Stimulated activated CD8-positive, alpha-beta memory T cell treated with anti-CD3 and anti-CD28 coated beads, Interleukin-7, amount 100 ng/mL, for 1 hour (primary cell): Measurements from ENCODE around the gene DGCR8.
"Not testable (repeated sequence)": the region's sequence is repeated elsewhere in the genome, so short reads cannot be mapped to it uniquely, and the experiment has no call there.

ENCODE experiments used
- DNase-seq, 2 donors: peaks; one replicate each; pipeline ENCODE4 v3.0.0-alpha.2; 2020; ENCODE audit warnings: low read depth in 2 of 2

DGCR8 gene

DNA sequence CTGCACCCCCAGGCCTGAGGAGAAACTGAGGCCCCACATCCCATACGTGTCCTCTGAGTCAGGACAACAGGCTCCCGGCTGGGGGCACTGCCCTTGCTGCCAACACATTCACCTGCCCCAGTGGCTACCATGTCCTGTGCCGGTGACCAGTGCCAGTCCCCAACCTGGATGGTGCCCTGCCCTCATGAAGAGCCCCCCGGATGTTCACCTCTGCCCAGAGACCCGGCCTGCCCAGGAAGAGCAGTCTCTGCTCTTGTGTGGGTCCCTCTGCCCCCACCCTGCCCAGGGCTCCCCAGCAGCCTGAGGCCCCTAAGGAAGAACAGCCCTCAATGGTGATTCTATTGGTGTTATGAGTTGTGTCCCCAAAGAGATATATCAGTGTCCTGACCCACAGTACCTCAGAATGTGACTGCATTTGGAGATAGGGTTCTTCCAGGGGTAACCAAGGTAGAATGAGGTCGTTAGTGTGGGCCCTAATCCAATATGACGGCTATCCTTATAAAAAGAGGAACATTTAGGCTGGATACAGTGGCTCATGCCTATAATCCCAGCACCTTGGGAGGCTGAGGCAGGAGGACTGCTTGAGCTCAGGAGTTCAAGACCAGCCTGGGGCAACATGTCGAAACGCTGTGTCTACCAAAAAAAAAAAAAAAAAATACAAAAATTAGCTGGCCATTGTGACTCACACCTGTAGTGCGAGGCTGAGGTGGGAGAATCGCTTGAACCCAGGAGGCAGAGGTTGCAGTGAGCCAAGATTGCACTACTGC lies 13.2 kb upstream of the DGCR8 start:
- DNase-seq = no peak

DNA sequence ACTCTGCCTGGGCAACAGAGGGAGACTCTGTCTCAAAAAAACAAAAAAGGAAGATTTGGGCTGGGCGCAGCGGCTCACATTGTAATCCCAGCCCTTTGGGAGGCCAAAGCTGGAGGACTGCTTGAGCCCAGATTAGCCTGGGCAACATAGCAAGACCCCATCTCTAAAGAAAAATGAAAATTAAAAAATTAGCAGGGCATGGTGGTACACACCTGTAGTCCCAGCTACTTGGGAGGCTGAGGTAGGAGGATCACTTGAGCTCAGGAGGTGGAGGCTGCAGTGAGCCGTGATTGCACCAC lies 12.7 kb upstream of the DGCR8 start:
- DNase-seq = not testable (repeated sequence)

DNA sequence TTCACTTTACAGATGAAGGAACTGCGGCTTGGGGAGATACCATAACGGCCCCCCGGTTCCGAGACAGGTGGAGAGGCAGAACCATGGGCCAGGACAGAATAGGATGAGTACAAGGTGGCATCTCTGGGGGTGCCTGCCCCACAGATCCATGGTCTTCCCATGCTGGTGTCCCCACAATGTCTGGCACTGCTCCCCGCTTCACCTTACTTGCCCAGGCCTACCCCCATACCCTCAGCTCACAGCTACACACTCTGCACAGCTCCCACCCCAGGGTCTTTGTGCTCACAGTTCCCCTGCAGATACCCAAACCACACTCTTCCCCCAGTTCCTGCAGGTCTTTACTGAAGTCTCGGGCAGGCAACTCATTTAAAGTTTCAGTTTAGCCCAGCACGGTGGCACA lies 11.4 kb upstream of the DGCR8 start:
- DNase-seq = no peak

DNA sequence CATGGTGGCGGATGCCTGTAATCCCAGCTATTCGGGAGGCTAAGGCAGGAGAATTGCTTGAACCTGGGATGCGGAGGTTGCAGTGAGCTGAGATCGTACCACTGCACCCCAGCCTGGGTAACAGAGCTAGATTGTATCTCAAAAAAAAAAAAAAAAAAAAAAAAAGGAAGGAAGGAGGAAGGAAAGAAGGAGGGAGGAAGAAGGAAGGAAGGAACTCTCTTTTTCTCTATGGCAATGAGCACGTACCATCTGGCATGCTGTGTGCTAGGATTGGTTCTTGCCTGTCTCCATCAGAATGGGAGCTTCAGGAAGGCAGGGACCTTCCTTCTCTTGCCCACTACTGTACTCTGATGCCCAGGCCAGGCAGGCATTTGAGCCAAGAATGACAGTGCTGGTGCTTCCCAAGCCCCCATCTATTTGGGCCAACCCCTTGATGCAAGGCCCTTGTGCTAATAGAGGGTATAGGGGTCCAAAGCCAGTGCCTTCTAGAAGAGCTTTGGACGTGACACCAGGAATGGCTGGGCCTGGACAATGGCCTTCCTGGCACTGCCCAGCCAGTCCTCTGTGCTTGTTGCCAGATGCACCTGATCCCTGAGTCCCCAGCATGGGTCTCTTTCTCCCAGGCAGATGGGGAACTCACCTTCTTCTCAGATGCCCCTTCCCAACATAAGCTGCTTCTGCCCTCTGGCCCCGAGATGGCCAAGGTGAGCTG lies 10.6 kb upstream of the DGCR8 start:
- no peak for DNase-seq

DNA sequence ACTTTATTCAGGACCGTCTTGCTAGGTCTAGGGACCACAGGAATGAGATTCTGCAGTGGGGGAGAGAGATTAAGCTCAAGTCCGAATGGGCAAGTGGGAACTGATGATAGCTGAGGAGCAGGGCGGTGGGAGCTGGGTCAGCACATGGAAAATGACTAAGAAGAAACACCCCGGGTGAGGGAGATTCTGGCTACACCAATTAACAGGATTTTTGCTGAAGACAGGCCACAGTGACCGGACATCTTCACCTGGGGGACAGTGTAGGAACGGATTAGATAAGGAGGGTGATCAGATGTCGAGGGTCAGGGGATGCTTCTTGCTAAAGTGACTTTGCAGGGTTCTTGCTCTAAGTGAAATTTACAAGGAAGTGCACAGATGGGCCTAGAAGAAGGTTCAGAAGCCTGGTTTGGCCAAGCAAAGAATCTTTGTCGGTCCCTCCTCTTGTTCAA lies 8.5 kb upstream of the DGCR8 start:
- DNase-seq = no peak

DNA sequence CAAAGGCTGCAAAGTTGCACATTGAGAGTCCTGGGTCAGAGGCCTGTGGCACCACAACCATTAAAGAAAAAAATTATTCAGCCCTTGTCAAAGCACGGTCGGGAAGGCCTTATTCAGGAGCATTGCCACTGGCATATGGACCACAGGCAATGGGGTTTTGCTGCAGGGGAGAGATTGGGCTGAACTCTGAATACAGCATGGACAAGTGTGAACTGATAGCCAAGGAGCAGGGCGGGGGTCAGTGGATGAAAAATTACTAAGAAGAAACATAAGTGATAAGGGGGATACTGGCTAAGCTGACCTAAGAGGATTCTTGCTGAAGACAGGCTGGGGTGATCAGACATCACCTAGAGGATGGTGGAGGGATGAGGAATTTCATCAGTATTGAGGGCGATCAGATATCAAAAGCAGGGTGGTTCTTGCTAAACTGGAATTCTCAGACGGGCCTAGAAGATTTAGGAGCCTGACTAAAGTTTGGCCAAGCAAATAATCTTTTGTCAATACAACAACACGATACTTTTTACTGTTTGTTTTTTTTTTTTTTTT lies 3.3 kb upstream of the DGCR8 start:
- DNase-seq = no peak

DNA sequence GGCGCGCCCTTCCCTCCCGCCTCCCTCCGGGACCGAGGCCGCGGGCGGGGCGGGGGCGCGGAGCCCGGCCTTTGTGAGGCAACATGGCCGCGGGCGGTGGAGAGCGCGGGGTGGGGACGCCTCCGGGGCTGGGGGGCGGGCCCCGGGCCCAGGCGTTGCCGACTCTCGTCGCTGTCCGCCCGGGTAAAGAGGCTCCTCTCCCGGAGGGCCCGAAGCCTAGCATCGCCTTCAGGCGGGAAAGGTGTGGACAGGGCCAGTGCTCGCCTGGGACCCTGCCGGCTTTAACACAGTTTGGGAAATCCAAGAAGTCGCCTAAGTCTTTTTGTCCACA lies 369 bp downstream of the DGCR8 start:
- DNase-seq = peak; percentile 26 to 40

DNA sequence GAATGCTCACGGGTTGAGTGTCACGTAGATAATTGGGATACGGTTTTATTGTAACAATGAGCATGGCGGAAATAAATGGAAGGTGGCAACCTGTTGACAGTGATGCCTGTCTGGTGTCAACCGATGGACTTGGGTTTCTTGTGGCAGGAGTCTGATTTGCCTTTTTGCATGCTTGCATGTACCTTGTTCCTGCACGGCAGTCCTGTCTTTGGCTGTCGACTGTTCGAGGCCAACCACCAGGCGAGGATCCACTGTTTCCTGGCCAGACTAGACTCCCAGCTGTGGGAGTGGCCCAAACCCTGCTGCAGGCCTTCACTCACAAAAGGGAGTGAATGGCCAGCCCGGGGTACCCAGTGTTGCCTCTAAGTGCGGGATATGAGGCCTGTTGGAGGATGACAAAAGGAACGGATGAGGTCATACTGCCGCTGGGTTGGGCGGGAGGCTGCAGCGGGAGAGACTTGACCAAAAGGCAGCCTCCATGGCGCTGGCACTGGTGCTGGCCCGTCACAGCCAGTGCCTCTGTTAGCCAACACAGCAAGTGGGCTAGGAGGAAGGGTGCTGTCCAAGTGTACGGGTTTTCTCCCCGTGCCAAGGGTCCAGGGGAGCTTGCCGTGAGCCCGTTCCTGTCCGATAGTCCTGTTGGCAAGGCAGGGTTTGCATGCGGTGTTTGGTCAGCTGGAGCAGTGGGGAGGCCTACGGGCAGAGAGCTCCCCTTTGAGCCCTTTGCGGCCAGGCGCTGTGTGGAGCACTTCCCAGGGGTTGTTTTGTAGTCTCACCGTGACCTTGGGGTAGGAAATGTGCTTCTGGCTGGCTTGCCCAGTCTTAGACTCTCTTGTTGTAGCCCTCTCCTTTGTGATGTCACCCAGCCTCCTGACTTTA lies 974 bp downstream of the DGCR8 start:
- no peak for DNase-seq

DNA sequence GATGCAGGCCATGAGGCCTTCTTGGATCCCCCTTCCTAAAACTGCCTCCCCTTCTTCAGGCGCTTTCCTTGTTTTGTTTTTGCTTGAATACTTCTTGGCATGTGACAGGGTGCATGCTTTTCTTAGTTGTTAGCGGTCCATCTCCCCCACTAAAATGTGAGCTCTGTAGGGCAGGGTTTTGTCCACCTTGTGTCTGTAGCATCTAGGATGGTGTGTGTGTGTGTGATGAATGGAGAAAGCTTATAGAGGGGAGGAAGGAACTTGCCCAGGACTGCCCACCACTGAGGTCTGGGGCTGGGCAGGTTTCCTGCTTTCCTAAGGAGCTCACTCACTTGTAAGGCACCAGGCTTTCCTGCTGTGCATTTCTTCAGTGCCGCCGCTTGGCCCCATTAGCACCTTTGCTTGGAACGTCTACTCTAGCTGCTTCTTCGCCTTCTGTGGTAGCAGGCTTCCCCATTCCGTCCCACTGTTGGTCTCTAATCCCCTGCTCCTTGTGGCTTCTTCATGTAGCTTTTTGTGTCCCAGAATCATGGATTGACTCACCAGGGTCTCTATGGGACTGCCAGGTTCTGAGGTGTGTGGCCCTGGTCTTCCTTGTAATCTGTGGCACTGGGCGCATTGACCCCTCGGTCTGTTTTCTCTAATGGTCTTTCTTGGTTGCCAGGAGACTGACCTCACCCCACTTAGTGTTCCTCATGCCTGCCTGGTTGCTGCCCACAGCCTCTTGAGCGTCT lies 3.3 kb downstream of the DGCR8 start:
- DNase-seq = no peak

DNA sequence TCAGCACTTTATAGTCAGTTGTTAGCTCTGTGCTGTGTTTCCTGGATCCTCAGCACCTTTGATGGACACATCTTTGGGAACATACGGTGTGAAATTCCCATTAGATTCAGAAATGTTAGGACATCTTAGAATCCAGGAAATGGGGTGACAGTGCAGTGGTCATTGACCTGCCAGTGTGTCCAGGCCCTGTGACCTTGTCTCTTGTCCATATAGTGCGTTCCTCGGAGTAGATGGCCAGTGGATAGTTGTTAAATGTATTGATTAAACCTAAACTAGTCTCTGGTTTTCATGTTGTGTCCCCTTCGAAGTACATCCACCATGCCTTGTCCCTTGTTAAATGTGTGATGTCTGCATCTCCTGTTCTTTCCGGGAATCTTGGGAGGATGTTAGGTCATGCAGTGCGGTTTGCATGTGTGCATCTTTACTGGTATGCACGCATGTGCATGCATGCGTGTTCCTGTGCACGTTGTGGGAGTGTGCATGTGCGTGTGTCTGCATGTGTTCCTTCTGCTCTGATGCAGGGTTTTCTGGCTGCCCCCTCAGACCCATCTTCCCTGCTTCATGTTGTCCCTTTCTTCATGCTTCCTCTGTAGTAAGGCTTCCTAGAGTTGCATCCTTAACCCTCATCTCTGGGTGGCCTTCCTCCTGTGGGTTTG lies 4.0 kb downstream of the DGCR8 start:
- no peak for DNase-seq

DNA sequence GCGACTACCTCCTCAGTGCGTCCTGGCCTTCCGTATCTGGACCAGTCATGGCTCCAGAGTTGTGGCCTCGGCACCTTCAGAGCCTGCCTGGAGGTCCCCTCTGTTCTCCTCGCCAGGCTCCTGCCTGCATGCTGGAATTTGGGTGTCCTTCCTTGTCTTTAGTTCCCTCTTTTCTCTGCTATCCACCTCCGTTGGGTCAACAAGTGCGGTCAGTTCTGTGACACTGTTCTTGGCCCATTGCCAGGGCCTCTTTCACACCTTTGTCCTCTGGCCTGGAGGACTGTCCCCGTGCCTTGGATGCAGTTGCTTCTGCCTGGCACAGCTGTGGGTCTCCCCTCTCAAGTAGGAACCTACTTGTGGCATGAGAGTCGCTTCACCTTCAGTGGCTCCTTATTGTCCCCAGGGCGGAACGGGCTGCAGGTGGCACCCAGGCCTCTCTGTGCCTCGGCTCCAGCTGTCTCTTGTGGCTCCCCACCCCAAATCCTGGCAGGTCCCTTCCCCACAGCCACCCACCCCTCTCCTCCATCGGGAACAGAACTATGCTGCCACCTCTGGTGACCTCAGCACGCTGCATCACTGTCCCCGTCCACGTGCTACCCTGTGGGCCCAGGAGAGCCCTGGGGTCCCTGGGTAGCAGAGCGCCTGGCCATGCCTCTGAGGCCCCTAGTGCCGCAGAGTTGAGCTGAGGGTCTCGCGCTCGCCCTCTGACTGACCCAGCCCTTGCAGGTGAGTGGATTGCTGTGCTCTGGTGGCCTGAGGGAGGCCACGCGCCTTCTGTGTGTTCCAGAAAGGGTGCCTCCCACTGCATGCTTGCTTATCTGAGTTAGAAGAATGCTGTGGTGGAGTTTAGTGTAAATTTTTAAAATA lies 4.7 kb downstream of the DGCR8 start:
- DNase-seq = no peak

DNA sequence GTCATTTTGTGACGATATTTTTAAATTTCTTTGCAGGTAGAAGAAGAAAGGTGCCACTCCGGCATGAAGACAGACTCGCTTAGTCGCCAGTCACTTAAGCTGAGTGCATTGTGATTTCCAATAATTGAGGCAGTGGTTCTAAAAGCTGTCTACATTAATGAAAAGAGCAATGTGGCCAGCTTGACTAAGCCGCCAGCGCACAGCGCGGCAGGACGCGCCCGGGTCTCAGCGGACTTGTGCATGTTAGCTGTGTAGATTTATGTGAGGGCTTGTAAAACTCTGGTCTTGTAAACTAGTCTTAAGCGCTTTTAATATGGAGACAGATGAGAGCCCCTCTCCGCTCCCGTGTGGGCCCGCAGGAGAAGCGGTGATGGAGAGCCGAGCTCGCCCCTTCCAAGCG lies 5.6 kb downstream of the DGCR8 start:
- DNase-seq = no peak

DNA sequence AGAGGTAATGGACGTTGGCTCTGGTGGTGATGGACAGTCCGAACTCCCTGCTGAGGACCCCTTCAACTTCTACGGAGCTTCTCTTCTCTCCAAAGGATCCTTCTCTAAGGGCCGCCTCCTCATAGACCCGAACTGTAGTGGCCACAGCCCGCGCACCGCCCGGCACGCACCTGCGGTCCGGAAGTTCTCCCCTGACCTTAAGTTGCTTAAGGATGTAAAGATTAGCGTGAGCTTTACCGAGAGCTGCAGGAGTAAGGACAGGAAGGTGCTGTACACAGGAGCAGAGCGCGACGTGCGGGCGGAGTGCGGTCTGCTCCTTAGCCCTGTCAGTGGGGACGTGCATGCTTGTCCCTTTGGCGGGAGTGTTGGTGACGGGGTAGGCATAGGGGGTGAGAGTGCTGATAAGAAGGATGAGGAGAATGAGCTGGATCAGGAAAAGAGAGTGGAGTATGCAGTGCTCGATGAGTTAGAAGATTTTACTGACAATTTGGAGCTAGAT lies 6.1 kb downstream of the DGCR8 start:
- DNase-seq = no peak

DNA sequence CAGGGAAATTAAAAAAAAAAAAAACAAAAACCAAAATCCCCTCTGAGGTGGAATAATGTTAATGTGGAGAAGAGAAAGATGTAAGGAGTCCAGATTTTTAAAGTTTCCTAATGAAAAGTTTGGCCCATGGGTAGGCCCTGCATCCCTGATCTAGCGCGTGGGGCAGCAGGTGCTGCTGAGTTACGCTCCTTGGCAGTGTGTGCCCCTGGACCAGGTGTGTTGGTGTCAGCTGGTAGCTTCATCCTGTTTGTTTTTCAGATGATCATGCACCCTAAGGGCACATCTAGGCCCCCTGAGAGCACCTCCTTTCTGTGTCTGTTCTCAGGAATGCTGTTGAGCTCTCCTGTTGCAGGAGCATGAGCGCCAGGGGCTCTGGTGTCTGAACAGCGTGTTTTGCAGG lies 6.7 kb downstream of the DGCR8 start:
- no peak for DNase-seq

DNA sequence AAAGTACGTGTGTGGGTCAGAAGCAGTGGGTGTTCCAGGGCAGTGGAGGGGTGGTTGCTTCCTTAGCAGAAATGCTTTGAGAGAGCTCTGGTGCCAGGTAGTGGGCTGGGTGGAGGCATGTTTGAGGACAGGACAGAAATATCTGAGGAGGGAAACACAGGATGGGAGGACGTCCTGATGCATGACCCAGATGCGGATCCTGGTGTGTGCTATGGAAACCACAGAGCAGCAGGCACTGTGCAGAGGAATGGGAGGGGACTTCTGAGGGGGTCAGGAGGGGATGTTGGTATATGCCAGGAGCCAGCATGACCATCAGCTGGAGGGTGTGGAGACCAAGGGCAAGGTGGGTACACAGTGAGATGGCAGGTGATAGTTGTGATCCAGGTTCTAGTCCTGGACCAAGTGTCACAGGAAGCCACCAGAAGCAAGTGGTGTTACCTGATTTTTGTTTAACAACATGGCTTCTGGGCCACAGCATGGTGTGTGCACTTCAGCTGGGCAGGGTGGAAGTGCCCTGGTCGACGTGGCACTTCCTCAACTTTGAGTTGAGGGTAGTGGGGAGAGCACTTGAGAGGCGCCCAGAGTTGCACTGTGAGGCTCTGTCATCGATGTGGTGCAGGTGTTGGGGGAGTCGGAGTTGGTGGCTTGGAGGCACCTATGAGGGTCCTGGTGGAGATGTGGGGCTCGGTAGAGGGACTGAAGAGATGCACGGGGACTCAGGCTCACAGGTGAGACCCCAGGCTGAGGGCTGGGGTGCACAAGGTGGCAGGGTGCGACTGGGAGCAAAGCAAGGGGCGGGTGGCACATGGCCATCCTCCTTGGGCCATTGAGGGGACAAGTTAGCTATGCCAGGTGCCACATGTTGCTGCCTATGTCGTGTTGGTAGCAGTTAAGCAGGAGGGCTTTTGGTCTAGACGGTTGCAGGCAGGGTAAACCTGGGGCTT lies 7.5 kb downstream of the DGCR8 start:
- no peak for DNase-seq

DNA sequence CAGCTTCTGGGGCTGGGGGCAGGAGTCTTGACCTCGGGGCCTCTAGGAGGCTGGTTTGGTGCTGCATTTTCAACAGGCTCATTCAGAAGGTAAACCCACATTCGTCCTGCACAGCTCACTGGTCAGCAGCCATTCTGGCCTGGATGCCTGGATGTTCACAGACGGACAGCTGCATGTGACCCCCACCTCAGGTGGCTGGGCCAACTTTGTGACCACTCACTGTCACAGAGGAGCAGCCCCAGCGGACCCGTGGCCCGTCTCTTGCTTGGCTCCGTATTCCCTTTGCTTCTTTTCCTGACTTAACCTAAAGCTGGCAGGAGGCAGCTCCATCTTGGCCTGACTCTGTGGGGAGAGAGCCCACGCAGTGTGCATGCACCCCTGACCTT lies 8.2 kb downstream of the DGCR8 start:
- DNase-seq = no peak

DNA sequence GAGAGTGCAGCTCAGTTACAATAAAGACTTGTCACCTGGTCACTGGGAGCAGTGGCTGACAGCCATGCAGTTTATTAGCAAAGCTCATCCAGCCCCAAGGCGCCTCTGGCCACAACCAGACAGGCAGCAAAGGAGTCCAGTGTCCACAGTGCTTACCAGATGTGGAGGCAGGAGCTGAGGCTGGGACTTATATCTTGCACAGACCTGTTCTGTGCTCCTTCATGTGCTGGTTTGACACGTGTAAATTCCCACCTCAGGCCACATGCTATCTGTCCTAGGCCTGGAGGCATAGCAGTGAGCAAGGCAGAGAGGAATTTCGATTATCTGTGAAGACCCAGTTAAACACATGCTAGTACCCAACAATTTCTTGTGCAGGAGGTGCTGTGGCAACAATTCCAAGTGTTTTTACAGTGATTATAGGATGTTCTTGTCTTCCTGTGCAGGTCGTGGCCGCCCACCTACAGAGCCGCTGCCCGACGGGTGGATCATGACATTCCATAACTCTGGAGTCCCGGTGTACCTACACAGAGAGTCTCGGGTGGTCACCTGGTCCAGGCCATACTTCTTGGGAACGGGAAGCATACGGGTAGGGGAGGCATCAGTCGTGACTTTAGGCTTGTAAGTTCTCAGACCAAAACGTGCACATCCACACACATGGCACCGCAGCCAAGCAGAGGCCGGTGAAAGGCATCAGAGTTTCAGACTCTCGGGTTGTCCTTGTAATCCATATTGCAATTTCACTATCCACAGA lies 9.4 kb downstream of the DGCR8 start:
- no peak for DNase-seq
